GM18858 (cell line): ENCODE measurements around the gene ADAD2.

Experiments
- ATAC-seq: cut with Tn5 transposase; IDR thresholded peaks from one replicate; pipeline ENCODE4 v1.9.1; 2021; ENCODE audit not compliant: unreplicated experiment

Gene ADAD2

DNA sequence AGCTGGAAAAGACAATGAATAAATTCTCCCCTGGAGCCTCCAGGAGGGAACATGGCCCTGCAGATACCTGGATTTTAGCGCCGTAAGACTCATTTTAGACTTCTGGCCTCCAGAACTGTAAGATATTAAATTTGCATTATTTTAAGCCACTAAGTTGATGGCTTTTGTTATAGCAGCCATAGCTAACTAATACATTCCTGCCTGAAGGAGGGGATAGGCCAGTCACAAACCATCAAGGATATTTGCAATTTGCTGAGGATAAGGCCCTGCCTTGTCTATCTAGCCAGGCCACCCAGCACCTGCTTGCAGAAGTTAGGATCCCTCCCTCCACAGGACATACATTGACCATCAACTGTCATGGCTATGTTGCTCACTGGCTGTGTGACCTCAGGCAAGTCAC is 53.8 kb downstream of the ADAD2 start:
- ATAC-seq: no peak

DNA sequence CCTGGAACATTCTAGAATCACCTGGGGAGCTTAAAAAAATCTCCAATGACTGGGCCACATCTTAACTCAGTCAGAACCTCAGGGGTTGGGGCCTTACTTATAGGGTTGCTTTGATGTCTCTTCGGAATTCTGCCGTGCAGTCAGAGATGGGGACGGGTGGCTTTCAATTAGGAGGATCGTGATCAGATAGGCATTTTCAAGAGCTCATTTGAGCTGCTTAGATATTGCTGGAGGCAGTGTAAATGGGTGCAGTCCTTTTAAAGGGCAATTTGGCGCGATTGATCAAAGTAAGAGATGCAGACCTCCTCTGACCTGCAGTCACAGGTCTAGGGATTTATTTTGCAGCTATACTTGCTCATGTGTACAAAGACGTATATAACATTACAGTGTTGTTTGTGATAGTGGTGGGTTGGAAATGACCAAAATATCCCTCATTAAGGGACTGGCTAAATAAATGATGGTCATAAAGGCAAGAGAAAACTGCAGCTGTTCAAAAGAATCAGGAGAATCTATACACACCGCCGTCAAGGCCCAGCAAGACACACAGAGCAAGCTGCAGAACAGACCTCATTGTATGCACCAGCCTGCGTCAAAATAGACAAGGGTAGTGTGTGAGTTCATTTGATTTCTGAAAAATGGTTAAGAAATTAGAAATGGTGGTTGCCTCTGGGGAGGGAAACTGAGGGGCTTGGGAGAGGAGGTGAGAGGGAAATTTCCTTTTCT is 55.2 kb downstream of the ADAD2 start:
- no peak for ATAC-seq

DNA sequence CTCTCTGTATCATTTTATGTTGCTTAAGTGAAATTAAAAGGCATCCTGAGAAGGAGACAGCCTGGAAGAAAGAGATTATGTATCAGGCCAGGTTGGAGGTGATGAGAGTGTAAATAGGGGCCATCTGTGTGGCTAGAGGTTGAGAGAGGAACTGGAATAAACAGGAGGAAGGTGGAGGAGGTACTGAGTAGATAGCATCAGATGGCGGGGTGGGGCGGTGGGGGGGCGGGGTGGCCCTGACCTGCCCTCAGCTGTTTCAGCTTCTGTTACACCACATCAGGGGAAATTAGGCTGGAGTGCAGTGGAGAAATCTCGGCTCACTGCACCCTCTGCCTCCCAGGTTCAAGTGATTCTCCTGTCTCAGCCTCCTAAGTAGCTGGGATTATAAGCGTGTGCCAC is 55.7 kb downstream of the ADAD2 start:
- no peak for ATAC-seq
